GM18951 (cell line): ENCODE results near the gene CRISP2.

Experiments used
- POLR2A ChIP-seq: IDR thresholded peaks from 4 replicates; pipeline ENCODE4 v1.6.1; 2011; ENCODE audit warnings: mild to moderate bottlenecking; ENCODE audit not compliant: insufficient read length, insufficient read depth; ENCODE audit errors: extremely low read depth
- in situ Hi-C: fragments of 300-500 bp; cut with MboI; formaldehyde crosslinking; loops from one replicate; pipeline ENCODE4 v1.12.0; 2022; ENCODE audit warnings: low sequenced_read_pairs, mixed read lengths, inconsistent platforms; ENCODE audit not compliant: unreplicated experiment

CRISP2 gene

DNA sequence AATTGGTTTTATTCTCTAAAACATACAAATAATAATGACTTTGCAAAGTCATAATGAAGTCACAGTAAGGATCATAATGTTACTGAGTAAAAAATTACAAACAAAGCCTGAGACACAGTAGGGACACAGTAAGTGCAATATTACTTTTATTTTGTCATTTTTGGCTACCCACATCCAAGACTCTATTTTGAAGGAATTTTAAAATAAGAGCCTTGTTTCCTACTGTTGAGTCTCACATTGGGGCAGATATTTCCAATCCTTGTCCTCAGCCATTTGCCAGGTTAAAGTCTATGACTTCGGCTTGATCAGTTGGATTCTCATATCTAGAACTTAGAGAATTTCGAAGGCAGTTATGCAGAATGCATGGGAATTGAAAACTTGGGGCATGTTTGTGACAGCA is 65.9 kb downstream of the CRISP2 start:
- TF ChIP-seq POLR2A = no peak
- in situ Hi-C loops = no loop called here

DNA sequence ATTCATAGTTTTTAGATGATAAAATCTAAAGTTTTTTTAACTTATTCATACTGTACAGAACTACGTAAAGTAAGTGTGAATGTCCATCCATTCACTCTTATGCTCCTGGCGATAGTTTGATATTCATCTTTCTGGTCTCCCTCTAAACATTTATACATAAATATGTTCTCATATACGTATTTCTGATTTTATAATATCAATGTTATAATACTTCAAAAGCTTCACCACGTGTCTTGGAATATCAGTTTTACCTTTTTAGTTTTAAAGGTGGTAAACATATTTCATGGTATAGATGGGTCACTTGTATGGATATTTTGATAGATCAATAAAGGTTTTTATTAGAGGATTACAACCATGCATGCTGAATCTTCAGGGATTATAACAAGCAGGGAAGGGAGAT is 66.4 kb downstream of the CRISP2 start:
- in situ Hi-C loops = no loop called here
- no peak for TF ChIP-seq POLR2A

GRCh38 chr6:49646130-49646824 is 67.1 kb downstream of the CRISP2 start:
- in situ Hi-C loops = no loop called here
- no peak for TF ChIP-seq POLR2A

DNA sequence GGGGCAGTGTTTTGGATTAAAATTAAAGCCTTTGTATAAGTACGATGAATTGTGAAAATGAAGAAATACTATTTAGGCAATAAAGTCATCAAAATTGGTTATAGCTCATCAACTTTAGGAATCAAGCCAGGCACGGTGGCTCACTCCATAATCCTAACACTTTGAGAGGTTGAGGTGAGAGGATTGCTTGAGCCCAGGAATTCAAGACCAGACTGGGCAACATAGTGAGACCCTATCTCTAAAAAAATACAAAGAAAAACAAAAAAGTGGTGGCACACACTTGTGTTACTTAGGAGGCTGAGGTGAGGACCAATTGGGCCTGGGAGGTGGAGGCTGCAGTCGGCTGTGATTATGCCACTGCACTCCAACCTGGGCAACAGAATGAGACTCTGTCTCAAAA is 68.2 kb downstream of the CRISP2 start:
- in situ Hi-C loops = no loop called here
- no peak for TF ChIP-seq POLR2A
